ENCODE data around the gene CCDC50.

CCDC50 gene, protein sequence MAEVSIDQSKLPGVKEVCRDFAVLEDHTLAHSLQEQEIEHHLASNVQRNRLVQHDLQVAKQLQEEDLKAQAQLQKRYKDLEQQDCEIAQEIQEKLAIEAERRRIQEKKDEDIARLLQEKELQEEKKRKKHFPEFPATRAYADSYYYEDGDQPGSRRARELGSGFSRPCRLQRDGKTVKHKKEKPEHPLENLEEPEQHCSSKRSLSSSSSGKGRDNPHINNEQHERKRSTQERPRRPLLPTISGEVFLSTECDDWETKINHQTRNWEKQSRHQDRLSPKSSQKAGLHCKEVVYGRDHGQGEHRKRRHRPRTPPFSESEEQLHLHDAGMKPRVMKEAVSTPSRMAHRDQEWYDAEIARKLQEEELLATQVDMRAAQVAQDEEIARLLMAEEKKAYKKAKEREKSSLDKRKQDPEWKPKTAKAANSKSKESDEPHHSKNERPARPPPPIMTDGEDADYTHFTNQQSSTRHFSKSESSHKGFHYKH

GRCh38 chr3:191328962-191329653 lies at the start of gene CCDC50:
Gene CCDC50, plus strand, starts transcription at chr3:191329394. Its CDS starts 281 bp downstream, at chr3:191329675.
- H3K36me3 Mint-ChIP-seq = peaks cover 14% of the 10 kb centered on the region
- H3K27ac Mint-ChIP-seq = peak within 1 kb of the TSS; percentile 91
- no peaks in the 10 kb centered on the region for H3K9me3 Mint-ChIP-seq
- ATAC-seq = peak; percentile 91
- H3K27me3 Mint-ChIP-seq = no peaks in the 10 kb centered on the region
- peaks cover 43% of the 10 kb centered on the region for H3K4me1 Mint-ChIP-seq
- peak within 1 kb of the TSS; percentile 86 for H3K4me3 Mint-ChIP-seq

- H3K36me3 Mint-ChIP-seq = no peaks in the 10 kb centered on the region
- H3K27ac Mint-ChIP-seq = no peak overlapping the region
- H3K9me3 Mint-ChIP-seq = no peaks in the 10 kb centered on the region
- peaks cover 18% of the 10 kb centered on the region for H3K4me1 Mint-ChIP-seq
- no peak for ATAC-seq
- no peaks in the 10 kb centered on the region for H3K27me3 Mint-ChIP-seq
- no peak overlapping the region for H3K4me3 Mint-ChIP-seq
Measured at GRCh38 chr3:191280111-191280510, 49.1 kb upstream of the CCDC50 start.

DNA sequence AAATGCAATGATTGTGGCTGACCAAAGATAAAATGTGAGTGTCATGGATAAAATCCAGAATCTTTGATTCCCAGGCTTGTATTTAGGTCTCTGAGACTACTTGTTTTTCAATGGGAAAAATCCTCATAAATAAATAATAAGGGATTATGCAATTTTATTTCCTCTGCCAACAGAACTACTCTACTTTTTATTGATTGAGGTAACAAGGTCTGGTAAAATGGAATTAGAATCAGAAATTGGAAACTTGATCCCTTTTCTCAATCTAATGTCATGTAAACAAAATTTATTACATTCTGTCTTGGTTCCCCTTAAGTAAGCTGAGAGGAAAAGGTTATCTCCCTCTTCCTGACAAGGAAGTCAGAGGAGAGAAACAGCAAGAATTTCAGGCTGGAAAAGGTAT lies 48.3 kb upstream of the CCDC50 start:
- Mint-ChIP-seq H3K27me3 (no peaks in the 10 kb centered on the region), H3K4me3 (no peak overlapping the region), H3K27ac (no peak overlapping the region), H3K4me1 (peaks cover 11% of the 10 kb centered on the region), H3K9me3 (no peaks in the 10 kb centered on the region), H3K36me3 (no peaks in the 10 kb centered on the region)
- no peak for ATAC-seq

DNA sequence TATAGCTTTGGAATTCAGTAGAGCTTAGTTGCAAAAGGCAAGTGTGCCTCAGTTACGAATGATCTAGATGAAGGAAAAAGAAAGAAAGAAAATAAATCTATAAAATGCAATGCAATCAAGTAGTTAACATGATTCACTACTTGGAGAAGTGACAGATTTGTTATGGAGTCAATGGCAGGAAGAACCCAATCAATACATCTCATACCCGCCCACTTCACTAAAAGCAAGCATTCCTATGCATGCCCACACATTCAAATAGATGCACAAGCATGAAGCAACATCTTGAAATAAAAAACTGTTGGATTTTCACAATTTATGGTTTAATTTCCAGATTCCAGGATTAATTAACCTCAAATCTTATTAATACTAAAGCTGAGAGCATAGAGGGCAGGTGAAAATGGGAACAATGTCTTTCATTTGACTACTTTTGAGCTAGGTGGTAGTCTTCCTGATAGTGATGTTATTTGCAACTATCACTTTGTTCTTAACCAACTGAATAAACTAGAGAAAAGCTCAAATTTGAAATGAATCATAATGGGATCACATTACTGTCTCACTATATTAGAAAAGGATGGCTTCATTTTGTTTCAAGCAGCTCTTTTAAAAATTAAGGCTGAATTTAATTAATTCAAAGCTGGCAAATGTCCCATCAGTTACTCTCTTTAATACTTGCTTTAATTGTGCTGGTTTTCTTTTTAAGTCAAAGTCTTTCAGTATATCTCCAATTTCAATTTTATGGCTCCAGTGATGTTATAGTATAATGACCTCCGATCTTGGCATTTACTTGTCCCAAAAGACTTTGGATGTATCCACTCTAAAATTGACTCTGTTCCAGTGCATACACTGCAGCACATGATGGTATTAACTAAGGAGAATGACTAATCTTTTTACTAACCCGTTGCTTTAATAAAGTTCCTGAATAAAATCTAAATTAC lies 46.7 kb upstream of the CCDC50 start:
- peak overlapping the region; percentile 68 for H3K27ac Mint-ChIP-seq
- H3K27me3 Mint-ChIP-seq = no peaks in the 10 kb centered on the region
- no peak for ATAC-seq
- H3K4me3 Mint-ChIP-seq = no peak overlapping the region
- peaks cover 15% of the 10 kb centered on the region for H3K4me1 Mint-ChIP-seq
- peaks cover 7% of the 10 kb centered on the region for H3K36me3 Mint-ChIP-seq
- H3K9me3 Mint-ChIP-seq = peaks cover 4% of the 10 kb centered on the region

GRCh38 chr3:191283400-191283799 lies 45.8 kb upstream of the CCDC50 start:
- peaks cover 15% of the 10 kb centered on the region for H3K4me1 Mint-ChIP-seq
- H3K36me3 Mint-ChIP-seq = peaks cover 7% of the 10 kb centered on the region
- no peak for ATAC-seq
- no peak overlapping the region for H3K4me3 Mint-ChIP-seq
- H3K27me3 Mint-ChIP-seq = no peaks in the 10 kb centered on the region
- H3K9me3 Mint-ChIP-seq = peaks cover 4% of the 10 kb centered on the region
- peak overlapping the region; percentile 68 for H3K27ac Mint-ChIP-seq

DNA sequence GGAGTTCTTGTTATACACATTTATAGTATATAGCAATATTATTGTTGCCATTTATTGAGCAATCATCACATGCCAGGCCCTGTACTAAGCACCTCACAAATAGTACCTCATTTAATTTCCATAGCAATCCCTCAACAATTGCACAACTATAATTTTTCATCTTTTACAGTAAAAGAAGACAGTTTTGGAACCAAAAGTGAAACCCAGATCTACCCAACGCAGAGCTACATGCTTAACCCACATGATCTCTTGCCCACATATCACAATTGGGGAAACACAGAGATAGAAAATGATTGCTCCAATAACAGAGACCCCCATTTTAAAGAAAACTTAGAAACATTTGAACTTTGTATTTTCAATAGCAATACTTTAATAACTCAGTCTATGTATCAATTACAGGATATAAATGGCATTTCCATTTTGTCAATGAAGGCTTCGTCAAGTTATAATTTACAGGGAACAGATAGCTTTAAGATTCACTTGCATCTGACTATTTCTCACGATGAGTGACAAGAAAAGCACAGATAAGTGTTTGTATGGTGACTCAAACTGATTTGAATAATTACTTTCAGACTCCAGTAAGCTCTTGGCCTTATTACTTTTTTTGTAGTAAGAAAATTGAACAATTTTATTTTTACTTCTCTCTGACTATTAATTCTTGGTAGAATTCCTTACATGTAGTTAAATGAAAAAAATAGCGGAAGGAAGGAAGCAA lies 38.7 kb upstream of the CCDC50 start:
- Mint-ChIP-seq H3K9me3 (peaks cover 4% of the 10 kb centered on the region), H3K36me3 (peaks cover 7% of the 10 kb centered on the region), H3K27ac (peak overlapping the region; percentile 88), H3K27me3 (no peaks in the 10 kb centered on the region), H3K4me1 (peaks cover 35% of the 10 kb centered on the region), H3K4me3 (peak overlapping the region; percentile 61)
- peak; percentile 93 for ATAC-seq

GRCh38 chr3:191292243-191293015 lies 36.8 kb upstream of the CCDC50 start:
- Mint-ChIP-seq H3K36me3 (no peaks in the 10 kb centered on the region), H3K27ac (peak overlapping the region; percentile 88), H3K4me3 (peak overlapping the region; percentile 11), H3K27me3 (no peaks in the 10 kb centered on the region), H3K9me3 (no peaks in the 10 kb centered on the region), H3K4me1 (peaks cover 38% of the 10 kb centered on the region)
- no peak for ATAC-seq

DNA sequence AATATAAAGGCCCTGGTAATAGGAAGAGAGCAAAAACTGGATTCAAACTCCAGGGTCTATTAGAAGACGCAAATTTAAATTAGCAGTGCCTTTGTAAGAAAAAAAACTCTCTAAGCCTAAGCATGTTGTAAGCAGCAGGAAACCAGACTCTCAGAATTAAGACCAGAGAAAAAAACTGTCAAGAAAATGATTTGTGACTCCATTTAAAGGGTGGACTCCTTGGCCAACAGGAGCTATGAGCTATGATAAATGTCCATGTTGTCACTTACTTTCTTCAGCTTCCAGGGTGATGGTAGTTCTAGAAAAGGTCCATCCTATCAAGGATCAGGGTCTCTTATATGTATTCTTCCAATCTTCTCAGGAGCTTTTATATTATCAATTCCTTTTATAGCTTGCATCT lies 34.9 kb upstream of the CCDC50 start:
- no peaks in the 10 kb centered on the region for H3K9me3 Mint-ChIP-seq
- H3K36me3 Mint-ChIP-seq = no peaks in the 10 kb centered on the region
- no peak for ATAC-seq
- no peak overlapping the region for H3K27ac Mint-ChIP-seq
- H3K4me1 Mint-ChIP-seq = peaks cover 51% of the 10 kb centered on the region
- no peak overlapping the region for H3K4me3 Mint-ChIP-seq
- H3K27me3 Mint-ChIP-seq = no peaks in the 10 kb centered on the region

DNA sequence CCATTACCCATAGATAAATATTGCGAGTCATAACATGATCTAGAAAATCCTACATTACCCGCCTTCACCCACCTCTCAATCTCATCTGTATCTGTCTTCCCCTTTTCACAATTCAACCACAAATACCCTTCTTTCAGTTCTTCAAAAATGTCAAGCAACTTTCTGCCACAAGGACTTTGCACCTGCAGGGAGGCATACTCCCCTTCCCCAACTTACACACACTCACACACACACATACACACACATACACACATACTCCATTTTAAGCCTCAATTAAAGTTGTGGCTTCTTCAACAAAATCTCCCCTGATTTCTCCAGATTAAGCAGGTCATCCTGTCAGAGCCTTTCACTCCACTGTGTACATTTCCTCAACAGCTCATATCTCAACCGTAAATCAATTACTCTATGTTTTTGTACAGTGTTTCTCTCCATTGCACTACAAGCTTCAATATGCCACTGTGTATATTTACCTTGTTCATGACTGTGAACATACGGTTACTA lies 33.1 kb upstream of the CCDC50 start:
- H3K27ac Mint-ChIP-seq = no peak overlapping the region
- no peaks in the 10 kb centered on the region for H3K9me3 Mint-ChIP-seq
- no peak overlapping the region for H3K4me3 Mint-ChIP-seq
- H3K36me3 Mint-ChIP-seq = no peaks in the 10 kb centered on the region
- peak; percentile 93 for ATAC-seq
- peaks cover 53% of the 10 kb centered on the region for H3K4me1 Mint-ChIP-seq
- H3K27me3 Mint-ChIP-seq = no peaks in the 10 kb centered on the region

- H3K4me1 Mint-ChIP-seq = peaks cover 59% of the 10 kb centered on the region
- no peaks in the 10 kb centered on the region for H3K36me3 Mint-ChIP-seq
- peak overlapping the region; percentile 93 for H3K27ac Mint-ChIP-seq
- no peaks in the 10 kb centered on the region for H3K27me3 Mint-ChIP-seq
- no peaks in the 10 kb centered on the region for H3K9me3 Mint-ChIP-seq
- ATAC-seq = no peak
- no peak overlapping the region for H3K4me3 Mint-ChIP-seq
Measured at GRCh38 chr3:191298846-191299245, 30.3 kb upstream of the CCDC50 start.

DNA sequence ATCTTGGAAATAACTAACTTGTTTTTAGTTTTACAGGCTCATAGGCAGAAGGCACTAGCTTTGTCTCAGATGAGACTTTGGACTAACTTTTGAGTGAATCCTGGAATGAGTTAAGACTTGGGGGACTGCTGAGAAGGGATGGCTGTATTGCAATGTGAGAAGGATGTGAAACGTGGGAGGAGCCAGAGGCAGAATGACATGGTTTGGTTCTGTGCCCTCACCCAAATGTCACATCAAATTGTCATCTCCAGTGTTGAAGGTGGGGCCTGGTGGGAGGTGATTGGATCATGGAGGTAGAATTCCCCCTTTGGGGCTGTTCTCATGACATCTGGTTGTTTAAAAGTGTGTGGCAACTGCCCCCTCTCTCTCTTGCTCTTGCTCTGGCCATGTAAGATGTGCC lies 28.8 kb upstream of the CCDC50 start:
- ATAC-seq = peak; percentile 68
- peak overlapping the region; percentile 93 for H3K27ac Mint-ChIP-seq
- H3K4me3 Mint-ChIP-seq = peak overlapping the region; percentile 30
- H3K36me3 Mint-ChIP-seq = no peaks in the 10 kb centered on the region
- no peaks in the 10 kb centered on the region for H3K9me3 Mint-ChIP-seq
- H3K27me3 Mint-ChIP-seq = no peaks in the 10 kb centered on the region
- H3K4me1 Mint-ChIP-seq = peaks cover 61% of the 10 kb centered on the region

GRCh38 chr3:191301017-191301416 lies 28.2 kb upstream of the CCDC50 start:
- no peaks in the 10 kb centered on the region for H3K27me3 Mint-ChIP-seq
- peak; percentile 82 for ATAC-seq
- no peaks in the 10 kb centered on the region for H3K9me3 Mint-ChIP-seq
- H3K36me3 Mint-ChIP-seq = no peaks in the 10 kb centered on the region
- peak overlapping the region; percentile 93 for H3K27ac Mint-ChIP-seq
- peak overlapping the region; percentile 30 for H3K4me3 Mint-ChIP-seq
- H3K4me1 Mint-ChIP-seq = peaks cover 65% of the 10 kb centered on the region

DNA sequence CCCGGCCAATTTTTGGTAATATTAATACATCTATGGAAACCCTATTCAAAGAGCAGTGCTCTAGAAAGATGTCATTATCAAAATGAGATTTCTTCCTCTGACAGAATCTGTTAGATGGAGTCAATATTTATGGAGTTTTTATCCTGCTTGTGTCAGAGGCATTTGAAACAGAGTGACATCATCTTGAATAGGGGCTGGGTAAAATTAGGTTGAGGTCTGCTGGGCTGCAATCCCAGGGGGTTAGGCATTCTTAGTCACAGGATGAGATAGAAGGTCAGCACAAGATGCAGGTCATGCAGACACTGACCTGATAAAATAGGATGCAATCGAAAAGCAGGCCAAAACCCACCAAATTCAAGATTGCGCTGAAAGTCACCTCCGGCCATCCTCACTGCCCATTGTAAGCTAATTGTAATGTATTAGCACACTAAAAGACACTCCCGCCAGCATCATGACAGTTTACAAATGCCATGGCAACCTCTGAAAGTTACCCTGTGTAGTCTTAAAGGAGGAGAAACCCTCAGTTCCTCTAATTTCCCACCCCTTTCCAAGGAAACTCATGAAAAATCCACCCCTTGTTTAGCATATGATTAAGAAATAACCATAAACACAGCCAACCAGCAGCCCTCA lies 27.3 kb upstream of the CCDC50 start:
- no peak for ATAC-seq
- Mint-ChIP-seq H3K36me3 (no peaks in the 10 kb centered on the region), H3K4me3 (peak overlapping the region; percentile 3), H3K4me1 (peaks cover 63% of the 10 kb centered on the region), H3K27me3 (no peaks in the 10 kb centered on the region), H3K9me3 (no peaks in the 10 kb centered on the region), H3K27ac (peak overlapping the region; percentile 93)

Data from stimulated activated memory B cell treated with anti-CD40 and anti-IgM and Interleukin-4, amounts not matched to agents 10 μg/mL and 1 μg/mL and 100 μg/mL, for 72 hours (primary cell).